D721Med (cell line): ENCODE results near the gene YBX1.

ENCODE experiments used
- DNase-seq: peaks from one replicate; pipeline ENCODE4 v3.0.0; 2011; ENCODE audit warnings: low spot score; ENCODE audit not compliant: insufficient read length
- FAIRE-seq: peaks from 2 replicates; lab custom pipeline; 2011; peaks lifted over from hg19 to GRCh38; lab: Jason Lieb, UNC
- CTCF ChIP-seq: IDR thresholded peaks from 2 replicates; pipeline ENCODE4 v1.5.1; 2012; ENCODE audit warnings: mild to moderate bottlenecking, control low read depth; ENCODE audit not compliant: insufficient read depth; ENCODE audit errors: missing control alignments

The YBX1 gene

GRCh38 chr1:42689912-42690311, 7.7 kb downstream of the YBX1 start:
- TF ChIP-seq CTCF = no peak
- no peak for FAIRE-seq
- DNase-seq = no peak

- FAIRE-seq (no peak), DNase-seq (no peak)
- peak; percentile 3 for TF ChIP-seq CTCF
These were observed 8.4 kb downstream of the YBX1 start for GRCh38 chr1:42690477-42691156.

- TF ChIP-seq CTCF = no peak
- FAIRE-seq = no peak
- DNase-seq = no peak
These were observed 8.9 kb downstream of the YBX1 start for GRCh38 chr1:42691157-42691498.

- DNase-seq (no peak), FAIRE-seq (no peak)
- no peak for TF ChIP-seq CTCF
These were observed 10.2 kb downstream of the YBX1 start for GRCh38 chr1:42692461-42692860.

GRCh38 chr1:42692911-42693310, 10.7 kb downstream of the YBX1 start:
- no peak for DNase-seq

GRCh38 chr1:42698081-42698813, 16.0 kb downstream of the YBX1 start:
- DNase-seq (no peak), FAIRE-seq (no peak)
- TF ChIP-seq CTCF = no peak

More at GRCh38 chr1:42692911-42693310, 10.7 kb downstream of the YBX1 start:
- no peak for FAIRE-seq
- no peak for TF ChIP-seq CTCF

- FAIRE-seq (no peak), DNase-seq (no peak)
- no peak for TF ChIP-seq CTCF
These were observed 17.8 kb downstream of the YBX1 start for GRCh38 chr1:42700006-42700405.
